Ishikawa (cell line): ENCODE measurements around the gene ZBED5.

Experiments used
- CEBPB ChIP-seq: IDR thresholded peaks from 2 replicates; pipeline ENCODE4 v1.6.1; 2012
- CREB1 ChIP-seq: IDR thresholded peaks from 2 replicates; pipeline ENCODE4 v1.6.1; 2012; ENCODE audit warnings: low read depth
- EGR1 ChIP-seq: IDR thresholded peaks from 2 replicates; pipeline ENCODE4 v1.6.1; 2012
- EP300 ChIP-seq: IDR thresholded peaks from 2 replicates; pipeline ENCODE4 v1.6.1; 2012; ENCODE audit warnings: borderline replicate concordance
- FOXM1 ChIP-seq: IDR thresholded peaks from 2 replicates; pipeline ENCODE4 v1.6.1; 2012; ENCODE audit warnings: low read depth, borderline replicate concordance
- MAX ChIP-seq: IDR thresholded peaks from 2 replicates; pipeline ENCODE4 v1.6.1; 2012
- NFIC ChIP-seq: IDR thresholded peaks from 2 replicates; pipeline ENCODE4 v1.6.1; 2012
- RAD21 ChIP-seq: IDR thresholded peaks from 2 replicates; pipeline ENCODE4 v1.6.1; 2012; ENCODE audit warnings: low read depth
- REST ChIP-seq: IDR thresholded peaks from 2 replicates; pipeline ENCODE4 v1.6.1; 2012; ENCODE audit warnings: low read depth, mild to moderate bottlenecking
- TAF1 ChIP-seq: IDR thresholded peaks from 2 replicates; pipeline ENCODE4 v1.6.1; 2012; ENCODE audit warnings: low read depth, mild to moderate bottlenecking
- TCF12 ChIP-seq: IDR thresholded peaks from 2 replicates; pipeline ENCODE4 v1.6.1; 2012; ENCODE audit warnings: low read depth
- TEAD4 ChIP-seq: IDR thresholded peaks from 2 replicates; pipeline ENCODE4 v1.6.1; 2012
- USF1 ChIP-seq: IDR thresholded peaks from 2 replicates; pipeline ENCODE4 v1.6.1; 2012
- YY1 ChIP-seq: IDR thresholded peaks from 2 replicates; pipeline ENCODE4 v1.6.1; 2012; ENCODE audit warnings: low read depth
- ZBTB7A ChIP-seq: IDR thresholded peaks from 2 replicates; pipeline ENCODE4 v1.6.1; 2012; ENCODE audit warnings: low read depth

The ZBED5 gene

GRCh38 chr11:10886652-10887250 is 28.9 kb upstream of the ZBED5 start:
- TF ChIP-seq TAF1 (no peak), REST (no peak), MAX (no peak), ZBTB7A (no peak), CEBPB (no peak), YY1 (no peak), TEAD4 (no peak)

- no peak for TF ChIP-seq REST
- no peak for TF ChIP-seq TEAD4
- no peak for TF ChIP-seq TAF1
- TF ChIP-seq EGR1, result no peak
- TF ChIP-seq TCF12, result no peak
- TF ChIP-seq CEBPB, result no peak
These were observed 28.0 kb upstream of the ZBED5 start for GRCh38 chr11:10885703-10886363.

GRCh38 chr11:10881892-10882291 is 24.0 kb upstream of the ZBED5 start:
- TF ChIP-seq TCF12, result no peak
- no peak for TF ChIP-seq FOXM1
- TF ChIP-seq CREB1, result no peak
- TF ChIP-seq TEAD4, result no peak
- TF ChIP-seq ZBTB7A, result no peak
- no peak for TF ChIP-seq USF1
- TF ChIP-seq TAF1, result no peak
- TF ChIP-seq EP300, result no peak
- no peak for TF ChIP-seq MAX
- TF ChIP-seq CEBPB, result no peak
- no peak for TF ChIP-seq NFIC
- TF ChIP-seq EGR1, result no peak
- TF ChIP-seq RAD21, result no peak
- TF ChIP-seq YY1, result no peak

GRCh38 chr11:10878408-10879214 is 20.8 kb upstream of the ZBED5 start:
- no peak for TF ChIP-seq FOXM1
- no peak for TF ChIP-seq TCF12
- no peak for TF ChIP-seq EGR1
- no peak for TF ChIP-seq MAX
- TF ChIP-seq RAD21, result peak; percentile 61

- TF ChIP-seq TCF12 (no peak), YY1 (no peak), CREB1 (no peak), USF1 (no peak), EP300 (no peak), RAD21 (no peak), NFIC (no peak), FOXM1 (no peak), REST (no peak), MAX (no peak), EGR1 (no peak)
These were observed 18.3 kb upstream of the ZBED5 start for GRCh38 chr11:10876158-10876557.
